Activated CD8-positive, alpha-beta memory T cell treated with anti-CD3 and anti-CD28 coated beads, Interleukin-2, amount 50 U/mL, for 4 hours (primary cell): Measurements from ENCODE around the gene OLFML2B.

ENCODE experiments used
- DNase-seq: peaks from one replicate; pipeline ENCODE4 v3.0.0-alpha.2; 2020

OLFML2B gene

DNA sequence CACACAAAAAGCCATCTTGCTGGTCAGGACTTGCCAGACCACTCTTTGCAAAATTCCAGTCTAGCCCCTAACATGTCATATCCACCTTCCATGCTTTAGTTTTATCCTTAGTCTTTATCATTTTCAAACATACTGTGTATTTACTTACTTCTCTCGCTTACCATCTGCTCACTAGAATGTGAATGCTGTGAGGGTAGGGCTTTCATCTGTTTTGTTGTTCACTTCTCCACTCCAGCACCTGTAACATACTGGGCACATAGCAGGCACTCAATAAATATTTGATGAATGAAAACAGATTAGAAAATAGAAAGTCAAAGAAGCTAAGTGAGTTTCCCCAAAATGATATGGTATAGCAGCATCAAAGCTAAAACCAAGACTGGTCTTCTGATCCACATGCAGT lies 79.9 kb downstream of the OLFML2B start:
- no peak for DNase-seq

DNA sequence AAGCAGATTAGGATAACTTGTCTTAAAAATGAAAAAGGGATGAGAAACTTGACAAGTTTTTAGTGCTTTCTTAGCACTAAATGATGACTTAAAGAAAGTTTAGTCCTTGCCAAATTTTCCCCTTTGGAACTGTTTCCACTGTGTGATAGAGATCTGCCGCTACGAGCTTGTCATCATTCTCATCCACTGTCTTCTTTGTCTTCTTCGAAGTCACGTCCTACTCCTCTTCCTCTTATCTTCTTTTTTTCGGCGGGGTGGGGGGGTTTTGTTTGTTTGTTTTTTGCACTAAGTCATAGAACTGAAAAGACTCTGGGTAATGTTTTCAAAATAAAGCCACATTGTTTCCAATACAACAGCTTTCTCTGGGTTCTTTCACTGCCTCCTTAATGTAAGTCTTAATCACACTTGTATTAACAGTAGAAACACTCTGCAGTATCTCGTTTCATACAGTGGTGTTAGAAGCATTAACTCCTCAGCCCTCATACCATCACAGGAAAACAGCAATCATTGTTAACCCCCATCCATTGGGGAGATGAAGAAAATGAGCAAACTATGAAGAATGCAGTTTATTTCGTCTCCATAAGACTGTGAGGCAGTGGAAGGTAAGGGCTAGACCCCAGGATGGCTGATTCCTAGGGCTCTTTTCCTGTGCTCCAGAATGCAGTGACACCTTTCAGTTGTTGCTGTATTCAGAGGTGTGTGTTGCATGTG lies 81.8 kb downstream of the OLFML2B start:
- no peak for DNase-seq

DNA sequence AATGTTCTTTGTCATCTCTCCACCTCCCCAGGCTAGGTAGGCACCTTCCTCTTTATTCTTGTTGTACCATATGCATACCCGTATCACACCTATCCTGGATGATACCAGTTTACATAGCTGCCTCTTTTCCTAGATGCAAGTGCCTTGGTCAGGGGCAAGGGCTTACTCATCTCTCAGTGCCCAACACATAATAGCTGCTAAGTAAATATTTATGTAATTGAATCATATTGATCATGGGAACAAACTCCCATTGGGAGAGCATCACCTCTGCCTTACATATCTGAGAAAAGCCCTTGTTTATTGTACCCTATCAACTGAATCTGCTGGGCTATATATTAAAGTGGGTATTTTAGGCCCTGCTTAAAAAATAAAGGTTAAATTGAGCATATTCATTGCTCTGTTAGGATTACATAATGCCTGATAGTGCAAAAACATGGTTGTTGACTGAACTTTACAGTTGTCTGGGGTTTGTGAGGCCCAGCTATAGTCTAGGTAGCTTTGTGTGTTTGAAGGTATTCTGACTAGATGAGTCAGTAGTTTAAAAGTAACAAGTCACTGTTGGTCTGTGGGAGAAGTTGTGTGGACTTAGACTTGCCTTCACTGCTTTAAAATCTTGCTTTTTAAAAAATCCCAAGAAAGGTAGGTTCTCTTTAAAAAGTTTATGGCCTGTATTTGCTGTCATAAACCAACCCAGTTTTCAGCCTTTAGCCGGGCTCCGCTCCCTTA lies 82.6 kb downstream of the OLFML2B start:
- no peak for DNase-seq

DNA sequence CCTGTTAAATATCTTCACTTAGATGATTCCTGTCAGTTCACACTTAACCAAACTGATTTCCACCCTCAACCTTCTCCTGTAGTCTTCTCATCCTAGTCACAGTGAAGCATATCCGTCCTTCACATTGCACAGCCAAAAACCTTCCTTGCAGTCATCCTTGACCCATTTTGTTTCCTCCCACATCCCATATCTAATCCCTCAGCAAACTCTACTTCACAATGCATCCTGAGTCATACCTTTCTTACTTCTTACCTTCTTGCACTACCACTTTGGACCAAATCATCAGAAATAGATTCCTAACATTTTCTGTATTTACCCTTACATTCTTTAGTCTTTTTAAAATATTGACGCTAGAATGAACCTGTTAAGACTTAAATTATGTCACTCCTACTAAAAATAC lies 86.9 kb downstream of the OLFML2B start:
- DNase-seq: no peak

DNA sequence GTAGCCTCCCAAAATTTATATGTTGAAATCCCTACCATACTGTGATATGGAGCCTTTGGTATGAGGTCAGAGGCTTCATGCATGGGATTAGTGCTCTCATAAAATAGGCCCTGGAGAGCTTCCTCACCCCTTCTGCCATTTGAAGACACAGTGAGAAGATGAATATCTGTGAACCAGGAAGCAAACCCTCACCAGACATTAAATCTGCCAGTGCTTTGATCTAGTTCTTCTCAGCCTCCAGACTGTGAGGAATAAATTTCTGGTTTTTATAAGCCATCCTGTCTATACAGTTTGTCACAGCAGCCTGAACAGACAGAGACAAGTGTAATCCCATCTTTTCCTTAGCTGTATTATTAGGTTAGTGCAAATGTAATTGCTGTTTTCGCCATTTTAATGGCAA lies 88.4 kb downstream of the OLFML2B start:
- DNase-seq: no peak

DNA sequence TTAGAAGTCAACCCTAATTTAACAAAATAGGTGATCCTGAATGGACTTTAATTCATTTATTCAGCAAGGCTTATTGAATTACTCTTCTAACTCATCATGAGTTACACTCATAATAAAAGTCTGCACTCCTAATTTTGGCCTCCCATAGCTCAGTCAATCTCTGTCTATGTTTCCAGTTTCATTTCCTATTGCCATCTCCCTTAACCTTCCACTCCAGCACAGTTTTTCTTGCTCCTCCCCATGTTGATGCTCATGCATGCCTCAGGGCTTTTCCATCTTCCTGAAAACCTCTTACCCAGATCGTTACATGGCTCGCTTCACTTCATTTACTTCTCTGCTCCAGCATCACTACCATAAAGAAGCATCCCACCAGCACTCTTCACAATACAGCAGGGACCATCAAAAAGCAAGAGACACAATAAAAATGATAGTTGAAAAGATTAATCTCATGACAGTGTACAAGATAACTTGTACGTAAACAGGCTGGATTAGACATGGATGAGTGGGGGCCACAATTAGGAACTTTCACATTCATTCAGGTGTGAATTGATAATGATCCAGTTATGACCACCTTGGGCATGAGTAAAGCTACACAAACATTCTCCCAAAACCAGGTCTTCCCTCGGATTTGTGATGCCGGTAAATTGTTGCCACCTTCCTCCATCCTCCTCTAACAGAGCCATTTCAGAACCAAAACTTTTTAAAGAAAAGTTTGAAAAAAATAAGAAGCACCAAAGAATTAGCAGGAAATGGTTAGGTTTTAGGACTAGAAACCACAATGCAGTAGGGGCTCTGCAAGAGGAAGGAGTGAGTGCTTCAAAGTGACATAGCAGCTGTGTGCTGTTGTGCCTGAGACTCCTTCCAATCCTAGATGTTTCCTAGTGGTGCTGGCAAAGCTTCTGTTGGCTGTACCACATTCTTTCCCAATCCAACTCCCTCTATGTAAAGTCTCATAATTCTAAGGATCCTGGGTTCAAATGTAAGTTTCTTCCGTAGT lies 89.8 kb downstream of the OLFML2B start:
- no peak for DNase-seq
